ENCODE results near the gene DMRT3.

GRCh38 chr9:1026219-1026618 is 49.8 kb downstream of the DMRT3 start:
- no peak for TF ChIP-seq CTCF (IDR thresholded peaks at IDR 0.05)
- TF ChIP-seq MAX (CRISPR knock-in tag; IDR thresholded peaks at IDR 0.05) = no peak
- no peak for TF ChIP-seq ZNF423 (CRISPR knock-in tag; IDR thresholded peaks at IDR 0.05)
- no peak for TF ChIP-seq HMGA2 (CRISPR knock-in tag; IDR thresholded peaks at IDR 0.05)
